ENCODE results near the gene XPNPEP3.

GRCh38 chr22:40818192-40818746 lies 38.7 kb upstream of the XPNPEP3 start:
- TF ChIP-seq, protein P1, sequence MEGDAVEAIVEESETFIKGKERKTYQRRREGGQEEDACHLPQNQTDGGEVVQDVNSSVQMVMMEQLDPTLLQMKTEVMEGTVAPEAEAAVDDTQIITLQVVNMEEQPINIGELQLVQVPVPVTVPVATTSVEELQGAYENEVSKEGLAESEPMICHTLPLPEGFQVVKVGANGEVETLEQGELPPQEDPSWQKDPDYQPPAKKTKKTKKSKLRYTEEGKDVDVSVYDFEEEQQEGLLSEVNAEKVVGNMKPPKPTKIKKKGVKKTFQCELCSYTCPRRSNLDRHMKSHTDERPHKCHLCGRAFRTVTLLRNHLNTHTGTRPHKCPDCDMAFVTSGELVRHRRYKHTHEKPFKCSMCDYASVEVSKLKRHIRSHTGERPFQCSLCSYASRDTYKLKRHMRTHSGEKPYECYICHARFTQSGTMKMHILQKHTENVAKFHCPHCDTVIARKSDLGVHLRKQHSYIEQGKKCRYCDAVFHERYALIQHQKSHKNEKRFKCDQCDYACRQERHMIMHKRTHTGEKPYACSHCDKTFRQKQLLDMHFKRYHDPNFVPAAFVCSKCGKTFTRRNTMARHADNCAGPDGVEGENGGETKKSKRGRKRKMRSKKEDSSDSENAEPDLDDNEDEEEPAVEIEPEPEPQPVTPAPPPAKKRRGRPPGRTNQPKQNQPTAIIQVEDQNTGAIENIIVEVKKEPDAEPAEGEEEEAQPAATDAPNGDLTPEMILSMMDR (IDR thresholded peaks at IDR 0.05): no peak
- TF ChIP-seq POLR2A (IDR thresholded peaks at IDR 0.05): no peak
